ENCODE results near the gene IQCE.

Gene IQCE

GRCh38 chr7:2646680-2647571, 88.1 kb downstream of the IQCE start:
- no peak for TF ChIP-seq CTCF (IDR thresholded peaks at IDR 0.05)

DNA sequence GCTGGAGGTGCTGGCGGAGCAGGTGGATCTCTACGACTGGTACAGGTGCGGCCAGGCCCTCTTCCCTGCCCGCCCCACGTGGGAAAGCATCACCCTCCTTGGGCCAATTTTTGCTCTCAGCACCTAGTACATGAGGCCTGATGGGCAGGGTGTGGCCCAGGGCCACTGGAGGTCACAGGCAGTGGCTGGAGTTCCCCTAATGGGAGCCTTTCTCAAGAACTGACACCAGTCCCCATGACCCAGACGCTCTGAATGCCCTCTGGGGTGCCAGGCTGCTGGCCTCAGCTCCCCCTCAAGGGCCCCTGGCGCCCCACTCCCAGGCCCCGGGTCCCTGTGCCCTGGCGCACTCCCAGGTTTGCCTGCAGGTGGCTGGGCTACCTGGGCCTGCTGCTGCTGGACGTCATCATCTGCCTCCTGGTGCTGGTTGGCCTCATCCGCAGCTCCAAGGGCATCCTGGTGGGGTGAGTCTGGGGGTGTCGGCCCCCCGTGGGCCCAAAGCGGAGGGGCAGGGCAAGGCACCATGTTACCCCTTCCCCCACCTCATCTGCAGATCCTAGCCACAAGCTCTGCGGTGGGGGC, 88.9 kb downstream of the IQCE start:
- TF ChIP-seq CTCF (IDR thresholded peaks at IDR 0.05) = no peak

DNA sequence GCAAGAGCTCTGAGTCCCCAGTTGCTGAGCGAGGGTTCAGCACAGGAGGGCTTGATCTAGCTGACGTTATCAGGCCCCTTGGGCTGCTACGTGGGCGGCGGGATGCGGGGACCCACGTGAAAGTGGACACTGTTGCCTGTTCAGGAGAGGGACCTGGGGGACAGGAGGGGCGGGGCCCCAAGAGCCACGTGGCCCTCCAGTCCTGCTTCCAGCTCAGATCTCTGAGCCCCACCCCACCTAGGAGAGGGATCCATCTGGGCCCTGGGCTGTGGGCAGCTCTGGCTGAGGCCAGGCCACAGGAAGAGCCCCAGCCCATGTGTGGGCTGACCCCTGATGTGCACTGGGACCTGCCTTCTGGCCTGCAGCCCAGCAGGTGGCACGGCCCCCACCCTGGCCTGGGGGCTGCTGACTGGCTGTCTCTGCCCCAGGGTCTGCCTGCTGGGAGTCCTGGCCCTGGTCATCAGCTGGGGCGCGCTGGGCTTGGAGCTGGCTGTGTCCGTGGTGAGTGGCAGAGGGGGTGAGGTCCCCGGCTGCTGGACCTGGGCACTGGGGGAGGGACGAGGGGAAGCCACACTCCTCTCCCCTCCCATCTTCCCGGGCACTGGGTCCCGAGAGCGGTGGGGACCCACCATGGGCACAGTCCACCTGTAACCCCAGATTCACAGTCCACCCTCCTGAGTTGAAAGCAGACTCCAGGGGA, 90.5 kb downstream of the IQCE start:
- no peak for TF ChIP-seq CTCF (IDR thresholded peaks at IDR 0.05)

- no peak for TF ChIP-seq CTCF (IDR thresholded peaks at IDR 0.05)
Observed at GRCh38 chr7:2649991-2650390, 91.2 kb downstream of the IQCE start.

- no peak for TF ChIP-seq CTCF (IDR thresholded peaks at IDR 0.05)
Observed at GRCh38 chr7:2650451-2650850, 91.7 kb downstream of the IQCE start.

GRCh38 chr7:2651336-2651735, 92.6 kb downstream of the IQCE start:
- no peak for TF ChIP-seq CTCF (IDR thresholded peaks at IDR 0.05)

GRCh38 chr7:2651847-2652735, 93.3 kb downstream of the IQCE start:
- TF ChIP-seq CTCF (IDR thresholded peaks at IDR 0.05) = no peak
